Frontal cortex (tissue), 4 donors: ENCODE measurements around the gene ODAD3. TPM values are rescaled to one million over a fixed set of nuclear protein-coding genes. Genes with fewer than 3 reads are reported as not detected.
"Not testable (repeated sequence)": the region's sequence is repeated elsewhere in the genome, so short reads cannot be mapped to it uniquely, and the experiment has no call there.

Source experiments
- DNase-seq, 2 donors: peaks; one replicate each; pipeline ENCODE4 v3.0.0; 2012; ENCODE audit warnings: low spot score in 2 of 2
- FAIRE-seq: peaks from 2 replicates; lab custom pipeline; 2012; peaks lifted over from hg19 to GRCh38; lab: Jason Lieb, UNC
- total RNA-seq: library from RNA; depleted of rRNA; stranded (reverse); fragments of >200 nt; gene quantifications from one replicate; pipeline ENCODE4 v1.2.3, GENCODE V29; 2014
- donor health status: control.
- donor health status: control.
- donor health status: control.

ODAD3 gene
- total RNA-seq, 1 donor from 2014 or later, result 0.41 TPM

DNA sequence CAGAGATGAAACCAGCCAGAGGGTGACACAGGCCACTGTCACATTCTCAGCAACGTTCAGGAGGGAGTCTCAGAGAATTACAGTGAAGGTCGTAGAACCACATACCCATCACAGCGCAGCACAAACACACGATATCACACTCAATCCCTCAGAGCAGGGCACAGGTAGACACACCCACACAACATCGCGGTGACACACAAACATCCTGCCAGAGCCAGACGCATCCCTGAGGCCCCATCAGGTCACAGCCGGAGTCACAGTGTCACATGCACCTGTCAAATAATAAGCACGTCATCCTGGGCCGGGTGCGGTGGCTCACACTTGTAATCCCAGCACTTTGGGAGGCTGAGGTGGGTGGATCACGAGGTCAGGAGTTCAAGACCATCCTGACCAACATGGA, 28.5 kb upstream of the ODAD3 start:
- no peak for FAIRE-seq
- DNase-seq, result no peak

DNA sequence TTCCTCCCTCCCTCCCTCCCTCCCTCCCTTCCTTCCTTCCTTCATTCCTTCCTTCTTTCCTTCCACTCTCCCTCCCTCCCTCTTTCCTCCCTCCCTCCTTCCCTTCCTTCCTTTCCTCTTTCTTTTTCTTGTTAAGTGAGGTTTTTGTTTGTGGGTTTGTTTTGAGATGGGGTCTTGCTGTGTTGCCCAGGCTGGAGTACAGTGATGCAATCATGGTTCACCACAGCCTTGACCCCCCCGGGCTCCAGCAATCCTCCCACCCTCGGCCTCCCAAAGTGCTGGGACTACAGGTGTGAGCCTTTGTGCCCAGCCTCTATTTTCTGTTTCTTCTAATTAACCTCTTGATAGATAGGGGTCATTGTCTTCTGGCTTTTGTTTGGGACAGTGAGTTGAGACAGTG, 26.5 kb upstream of the ODAD3 start:
- FAIRE-seq (no peak), DNase-seq (no peak)

DNA sequence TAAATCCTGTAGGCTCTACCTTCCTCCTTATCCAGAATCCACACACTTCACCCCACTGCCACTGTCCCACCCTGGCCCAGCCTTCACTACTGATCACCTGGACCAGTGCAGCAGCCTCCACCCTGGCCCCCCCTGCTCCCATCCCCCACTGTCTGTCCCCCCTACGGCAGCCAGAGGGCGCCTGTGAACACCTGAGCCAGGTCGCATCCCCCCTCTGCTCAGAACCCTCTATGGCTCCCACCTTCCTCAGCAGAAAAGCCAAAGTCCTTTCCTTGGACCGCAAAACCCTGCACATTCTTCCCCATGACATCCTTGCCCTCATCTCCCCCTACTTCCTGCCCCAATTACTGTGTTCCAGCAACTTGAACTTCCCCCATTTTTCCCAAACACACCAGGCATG, 25.3 kb upstream of the ODAD3 start:
- FAIRE-seq (no peak), DNase-seq (no peak)

DNA sequence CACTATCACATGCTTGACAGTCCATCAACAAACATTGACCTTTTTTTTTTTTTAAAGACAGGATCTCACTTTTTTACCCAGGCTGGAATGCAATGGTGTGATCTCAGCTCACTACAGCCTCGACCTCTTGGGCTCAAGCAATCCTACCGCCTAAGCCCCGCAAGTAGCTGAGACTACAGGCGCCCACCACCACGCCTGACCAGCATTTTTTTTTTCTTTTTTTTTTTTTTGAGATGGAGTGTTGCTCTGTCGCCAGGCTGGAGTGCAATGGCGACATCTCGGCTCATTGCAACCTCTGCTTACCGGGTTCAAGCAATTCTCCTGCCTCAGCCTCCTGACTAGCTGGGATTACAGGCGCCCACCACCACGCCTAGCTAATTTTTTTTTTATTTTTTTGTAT, 24.0 kb upstream of the ODAD3 start:
- DNase-seq, FAIRE-seq: not testable (repeated sequence)

DNA sequence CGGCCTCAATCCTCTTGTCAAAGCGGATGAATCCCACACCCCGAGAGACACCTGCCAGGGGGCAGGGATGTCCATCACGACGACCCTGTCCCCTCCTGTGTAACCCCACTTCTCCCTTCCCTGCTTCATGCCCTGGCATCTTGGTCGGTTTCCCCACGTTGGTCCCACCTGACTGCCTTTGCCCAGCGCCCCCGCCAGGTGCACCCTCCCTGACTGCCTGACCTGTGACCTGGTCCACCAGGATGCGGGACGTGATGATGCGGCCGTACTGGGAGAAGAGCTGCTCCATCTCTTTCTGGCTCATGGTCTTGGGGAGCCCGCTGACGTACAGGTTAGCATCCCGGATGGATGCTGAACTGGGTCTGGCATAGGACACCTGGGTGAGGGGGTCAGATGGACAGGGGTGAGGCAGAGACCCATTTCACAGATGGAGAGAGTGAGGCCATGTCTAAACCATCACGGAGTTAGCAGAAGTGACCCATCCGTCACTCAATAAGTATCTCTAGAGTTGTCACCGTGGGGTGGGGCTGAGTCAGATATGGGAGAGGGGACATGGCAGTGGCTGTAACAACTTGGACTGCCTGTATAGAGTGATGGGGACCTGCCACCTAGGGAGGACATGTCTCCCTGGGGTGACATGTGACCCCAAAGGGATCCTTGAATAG, 23.4 kb upstream of the ODAD3 start:
- FAIRE-seq (no peak), DNase-seq (no peak)

DNA sequence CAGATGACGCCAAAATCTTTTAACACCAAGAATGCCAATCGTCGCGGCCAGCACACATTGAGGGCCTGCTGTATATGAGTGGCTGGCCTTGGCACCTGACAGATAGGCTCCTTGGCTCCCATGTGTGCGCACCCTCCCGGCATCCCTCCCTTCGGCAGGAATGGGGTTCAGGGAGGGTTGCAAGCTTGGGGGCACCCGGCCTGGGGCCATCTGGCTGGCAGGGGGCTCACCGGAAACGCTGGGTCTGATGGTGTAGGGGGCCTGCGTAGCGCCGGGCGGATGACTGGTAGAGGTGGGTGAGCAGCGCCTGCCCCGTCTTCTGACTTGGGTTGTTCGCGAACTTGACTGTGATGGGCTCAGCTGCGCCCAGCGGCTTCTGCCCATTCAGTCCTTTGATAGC, 22.9 kb upstream of the ODAD3 start:
- no peak for DNase-seq
- FAIRE-seq, result no peak

DNA sequence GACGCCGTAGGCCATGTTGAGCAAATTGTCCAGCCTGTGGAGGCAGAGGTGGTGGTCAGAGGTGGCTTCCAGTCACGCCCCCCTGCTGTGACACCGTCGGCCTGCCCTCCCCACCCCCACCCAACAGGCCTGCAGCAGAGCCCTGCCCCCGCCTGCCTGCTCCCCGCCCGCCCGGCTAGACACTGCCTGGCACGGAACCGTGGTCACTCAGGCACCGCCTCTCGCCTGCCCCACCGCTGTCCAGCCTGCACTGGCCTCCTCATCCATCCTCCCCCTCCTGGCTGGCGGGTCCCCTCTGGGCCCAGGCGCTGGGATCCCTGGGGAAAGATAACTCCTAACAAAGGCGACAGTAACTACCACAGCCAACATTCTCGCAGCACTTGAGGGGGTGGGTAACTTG, 22.2 kb upstream of the ODAD3 start:
- DNase-seq (peak; percentile 78 to 86), FAIRE-seq (no peak)

DNA sequence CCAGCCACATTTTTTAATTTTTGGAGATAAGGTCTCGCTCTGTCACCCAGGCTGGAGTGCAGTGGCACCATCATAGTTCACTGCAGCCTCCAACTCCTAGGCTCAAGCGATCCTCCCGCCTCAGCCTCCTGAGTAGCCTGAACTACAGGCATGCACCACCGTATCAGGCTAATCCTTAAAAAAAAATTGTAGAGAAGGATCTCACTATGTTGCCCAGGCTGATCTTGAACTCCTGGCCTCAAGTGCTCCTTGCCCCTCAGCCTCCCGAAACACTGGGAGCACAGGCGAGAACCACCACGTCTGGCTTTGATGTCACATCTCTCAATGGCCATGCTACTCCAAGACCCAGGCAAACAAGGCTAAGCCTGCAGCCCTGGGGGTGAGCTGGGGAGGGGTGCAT, 21.7 kb upstream of the ODAD3 start:
- FAIRE-seq (no peak), DNase-seq (no peak)

DNA sequence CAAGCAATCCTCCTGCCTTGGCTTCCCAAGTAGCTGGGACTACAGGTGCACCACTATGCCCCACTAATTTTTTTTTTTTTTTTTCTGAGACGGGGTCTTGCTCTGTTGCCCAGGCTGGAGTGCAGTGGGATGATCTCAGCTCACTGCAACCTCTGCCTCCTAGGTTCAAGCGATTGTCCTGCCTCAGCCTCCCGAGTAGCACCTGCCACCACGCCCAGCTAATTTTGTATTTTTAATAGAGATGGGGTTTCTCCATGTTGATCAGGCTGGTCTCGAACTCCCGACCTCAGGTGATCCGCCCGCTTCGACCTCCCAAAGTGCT, 20.3 kb upstream of the ODAD3 start:
- DNase-seq, FAIRE-seq: not testable (repeated sequence)

DNA sequence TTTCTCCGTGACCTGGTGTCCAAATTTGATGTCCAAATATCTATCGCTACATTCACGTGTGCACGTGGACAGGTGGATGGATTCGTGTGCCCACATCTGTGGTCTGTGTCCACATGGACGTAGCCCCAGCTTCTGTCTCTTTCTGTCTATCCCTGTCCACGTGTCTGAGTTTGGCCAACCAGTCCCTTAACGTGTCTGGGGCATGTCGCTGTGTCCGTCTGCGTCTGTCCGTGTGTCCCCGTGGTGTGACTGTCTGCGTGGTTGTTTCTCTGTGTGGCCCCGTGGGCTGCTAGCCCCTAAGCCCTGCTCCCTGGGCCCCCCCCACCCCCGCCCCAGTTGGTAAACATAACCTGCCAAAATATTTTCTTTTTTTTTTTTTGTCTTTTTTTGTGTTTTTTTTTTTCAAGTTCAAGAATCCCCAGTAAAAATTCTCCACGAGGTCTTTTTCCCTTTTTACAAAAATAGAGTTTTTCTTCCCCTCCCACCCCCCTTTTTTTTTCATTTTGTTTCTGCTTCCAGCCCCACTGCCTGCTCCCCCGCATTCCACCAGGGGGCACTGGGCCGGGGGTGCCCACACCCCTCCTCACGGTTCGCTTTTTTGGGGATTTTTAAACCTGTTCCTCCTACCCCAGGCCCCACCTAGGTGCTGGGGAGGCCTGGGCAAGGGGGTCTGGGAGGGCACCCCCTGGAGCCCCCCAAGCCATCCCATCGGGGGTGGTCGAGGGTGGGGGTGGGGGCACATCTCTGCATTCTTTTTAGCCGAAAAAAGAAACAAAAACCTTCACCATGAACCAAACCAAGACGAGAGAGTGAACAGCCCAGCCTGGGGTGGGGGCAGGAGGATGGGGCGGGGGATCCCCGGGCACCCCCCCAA, 18.8 kb upstream of the ODAD3 start:
- FAIRE-seq (no peak), DNase-seq (peak; percentile 44)

DNA sequence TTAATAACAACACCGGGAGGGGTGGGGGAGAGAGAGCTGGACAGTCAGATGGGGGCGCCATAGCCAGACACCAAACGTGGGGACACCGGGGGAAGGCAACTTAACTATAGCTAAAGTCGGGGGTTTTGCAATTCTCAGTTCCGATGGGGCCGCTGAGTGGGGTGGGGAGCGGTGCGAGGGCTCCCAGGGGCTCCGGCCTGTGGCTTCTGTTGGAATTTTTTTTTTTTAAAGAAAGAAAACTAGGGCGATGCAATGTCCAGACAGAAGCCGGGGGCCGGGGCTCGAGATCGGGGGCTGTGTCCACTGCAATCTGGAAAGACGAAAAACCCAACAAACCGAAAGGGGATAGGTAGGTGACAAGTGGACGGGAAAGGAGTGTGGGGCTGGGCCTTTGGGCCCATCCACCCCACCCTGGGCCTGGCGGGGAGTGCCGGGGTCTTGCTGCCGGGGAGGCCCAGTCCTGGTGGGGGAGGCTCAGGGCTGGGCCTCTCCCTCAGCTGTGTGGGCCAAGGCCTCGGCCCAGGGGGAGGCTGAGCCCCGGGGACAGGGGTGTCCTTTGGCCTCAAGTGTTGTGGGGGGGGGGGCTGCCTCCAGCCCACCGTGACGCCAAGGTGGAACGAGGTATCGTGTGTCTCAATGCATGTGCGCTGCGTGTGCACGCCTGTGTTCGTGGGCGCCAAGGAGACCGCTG, 17.8 kb upstream of the ODAD3 start:
- peak; percentile 27 to 47 for DNase-seq
- FAIRE-seq, result no peak

DNA sequence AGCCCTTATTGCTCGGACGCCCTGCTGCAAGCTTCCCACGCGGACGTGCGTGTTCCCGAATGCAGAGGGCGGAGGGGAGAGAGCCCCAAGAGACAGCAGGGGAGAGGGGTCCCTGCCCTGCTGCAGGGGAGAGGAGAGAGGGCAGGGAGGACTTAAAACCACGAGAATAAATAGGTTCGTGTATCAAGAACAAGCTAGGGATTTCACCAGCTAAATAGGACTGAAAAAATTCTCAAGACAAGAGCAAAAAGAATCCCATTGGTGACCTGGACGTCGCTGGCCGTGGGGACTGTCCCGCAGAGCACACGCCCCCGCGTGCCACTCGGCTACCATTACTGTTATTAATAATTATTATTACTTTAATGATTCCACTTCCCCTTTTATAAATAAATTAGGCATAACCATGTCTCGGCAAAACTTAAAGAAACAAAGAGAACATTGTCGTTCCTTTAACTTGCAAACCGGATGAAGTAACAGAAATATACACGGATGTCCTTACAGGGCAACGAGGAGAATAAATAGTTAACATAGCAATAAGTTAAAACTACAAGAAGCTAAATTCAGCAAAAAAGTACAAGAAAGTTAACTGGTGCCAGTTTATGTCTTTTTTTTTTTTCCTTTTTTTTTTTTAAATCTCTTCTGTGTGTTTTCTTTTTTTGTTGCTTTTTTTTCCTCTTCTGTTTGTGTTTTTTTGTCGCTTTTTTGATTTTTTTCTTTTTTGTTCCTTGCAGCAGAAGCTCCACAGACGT, 17.1 kb upstream of the ODAD3 start:
- DNase-seq (peak; percentile 35 to 47), FAIRE-seq (no peak)

DNA sequence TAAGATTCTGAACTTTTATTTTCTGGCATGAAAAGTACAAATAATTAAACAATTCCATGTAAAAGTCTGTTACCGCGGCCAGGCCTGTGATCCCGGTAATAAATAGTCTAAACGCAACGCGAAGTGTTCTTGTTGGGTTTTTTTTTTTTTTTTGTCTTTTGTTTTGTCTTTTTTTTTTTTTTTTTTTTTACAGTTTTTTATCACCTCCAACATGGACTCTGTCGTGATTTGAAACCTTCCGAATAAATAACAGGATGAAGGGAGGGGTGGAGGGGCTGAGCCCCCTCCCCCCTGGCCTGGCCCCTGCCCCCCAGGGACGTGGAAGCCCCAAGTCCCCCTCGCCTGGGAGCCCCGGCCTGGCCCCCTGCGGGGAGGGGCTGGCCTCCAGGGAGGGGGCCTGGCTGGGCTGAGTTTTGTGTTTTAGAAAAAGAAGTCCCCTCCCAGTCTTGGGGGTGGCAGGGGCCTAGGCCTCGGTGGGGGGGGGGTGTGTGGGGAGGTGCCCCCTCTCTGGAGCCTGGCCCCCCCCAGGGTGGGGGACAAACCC, 16.5 kb upstream of the ODAD3 start:
- FAIRE-seq (no peak), DNase-seq (no peak)

DNA sequence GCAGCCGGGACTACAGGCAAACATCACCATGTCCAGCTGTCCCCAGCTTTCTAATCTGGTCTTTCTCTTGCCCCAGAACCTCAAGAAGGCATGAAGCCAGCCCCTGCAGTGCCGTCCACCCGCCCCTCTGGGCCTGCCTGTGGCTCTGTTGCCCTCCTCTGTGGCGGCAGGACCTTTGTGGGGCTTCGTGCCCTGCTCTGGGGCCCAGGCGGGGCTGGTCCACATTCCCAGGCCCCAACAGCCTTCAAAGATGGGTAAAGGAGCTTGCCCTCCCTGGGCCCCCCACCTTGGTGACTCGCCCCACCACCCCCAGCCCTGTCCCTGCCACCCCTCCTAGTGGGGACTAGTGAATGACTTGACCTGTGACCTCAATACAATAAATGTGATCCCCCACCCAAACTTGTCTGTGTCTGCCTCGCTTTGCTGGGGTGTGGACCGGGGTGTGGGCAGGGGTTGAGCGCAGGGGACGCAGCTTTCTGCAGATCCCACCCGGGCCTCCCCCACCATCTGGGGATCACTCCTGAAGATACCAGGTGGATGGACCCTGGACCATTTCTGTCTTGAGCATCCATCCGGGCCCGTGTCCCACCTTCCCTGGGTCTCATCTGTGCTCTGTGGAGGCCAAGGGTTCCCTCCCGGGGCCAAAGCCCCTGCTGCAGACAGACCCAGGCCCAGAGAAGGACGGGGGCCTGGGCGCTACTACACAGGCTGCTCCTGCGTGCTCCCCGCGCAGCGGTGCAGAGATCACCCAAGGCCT, 15.8 kb upstream of the ODAD3 start:
- FAIRE-seq, result no peak
- DNase-seq, result peak; percentile 32 to 46

DNA sequence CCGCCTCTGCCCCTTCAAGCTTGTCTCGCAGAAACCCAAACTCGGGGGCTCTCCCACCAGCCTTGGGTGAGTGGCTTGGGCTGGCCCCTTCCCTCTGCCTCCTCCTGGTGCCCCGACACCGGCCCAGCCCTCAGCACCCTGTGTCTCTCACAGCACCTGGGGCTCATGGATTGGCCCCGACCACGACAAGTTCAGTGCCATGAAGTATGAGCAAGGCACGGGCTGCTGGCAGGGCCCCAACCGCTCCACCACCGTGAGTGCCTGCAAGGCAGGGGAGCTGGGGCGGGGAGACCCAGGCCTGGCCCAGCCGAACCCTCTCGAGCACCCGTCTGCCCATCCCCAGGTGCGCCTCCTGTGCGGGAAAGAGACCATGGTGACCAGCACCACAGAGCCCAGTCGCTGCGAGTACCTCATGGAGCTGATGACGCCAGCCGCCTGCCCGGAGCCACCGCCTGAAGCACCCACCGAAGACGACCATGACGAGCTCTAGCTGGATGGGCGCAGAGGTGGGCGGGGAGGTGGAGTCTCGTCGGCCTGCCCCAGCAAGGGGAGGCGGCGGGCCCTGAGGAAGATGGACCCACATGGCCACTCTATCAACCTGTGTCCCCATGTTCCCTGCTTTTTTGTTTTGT, 14.1 kb upstream of the ODAD3 start:
- no peak for FAIRE-seq

DNA sequence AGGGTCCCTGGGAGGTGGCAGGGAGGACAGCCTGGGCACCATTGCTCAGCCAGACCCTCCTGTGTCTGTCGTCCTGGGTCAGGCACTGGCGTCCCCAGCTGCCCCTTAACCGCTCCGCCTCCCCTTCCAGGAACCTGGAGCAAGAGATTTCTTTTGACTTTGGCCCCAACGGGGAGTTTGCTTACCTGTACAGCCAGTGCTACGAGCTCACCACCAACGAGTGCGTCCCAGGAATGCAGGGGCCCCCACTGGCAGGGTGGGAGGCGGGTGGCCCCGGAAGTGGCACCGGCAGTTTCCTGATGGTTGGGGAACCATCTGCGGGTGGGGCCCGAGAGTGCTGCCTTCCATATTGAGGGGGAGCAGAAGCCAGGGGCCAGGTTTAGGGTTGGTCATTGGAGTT, 13.5 kb upstream of the ODAD3 start:
- DNase-seq (no peak), FAIRE-seq (no peak)

More for the DNA sequence above, 14.1 kb upstream of the ODAD3 start:
- DNase-seq, result peak in 1 of 2 donors; percentile 33

DNA sequence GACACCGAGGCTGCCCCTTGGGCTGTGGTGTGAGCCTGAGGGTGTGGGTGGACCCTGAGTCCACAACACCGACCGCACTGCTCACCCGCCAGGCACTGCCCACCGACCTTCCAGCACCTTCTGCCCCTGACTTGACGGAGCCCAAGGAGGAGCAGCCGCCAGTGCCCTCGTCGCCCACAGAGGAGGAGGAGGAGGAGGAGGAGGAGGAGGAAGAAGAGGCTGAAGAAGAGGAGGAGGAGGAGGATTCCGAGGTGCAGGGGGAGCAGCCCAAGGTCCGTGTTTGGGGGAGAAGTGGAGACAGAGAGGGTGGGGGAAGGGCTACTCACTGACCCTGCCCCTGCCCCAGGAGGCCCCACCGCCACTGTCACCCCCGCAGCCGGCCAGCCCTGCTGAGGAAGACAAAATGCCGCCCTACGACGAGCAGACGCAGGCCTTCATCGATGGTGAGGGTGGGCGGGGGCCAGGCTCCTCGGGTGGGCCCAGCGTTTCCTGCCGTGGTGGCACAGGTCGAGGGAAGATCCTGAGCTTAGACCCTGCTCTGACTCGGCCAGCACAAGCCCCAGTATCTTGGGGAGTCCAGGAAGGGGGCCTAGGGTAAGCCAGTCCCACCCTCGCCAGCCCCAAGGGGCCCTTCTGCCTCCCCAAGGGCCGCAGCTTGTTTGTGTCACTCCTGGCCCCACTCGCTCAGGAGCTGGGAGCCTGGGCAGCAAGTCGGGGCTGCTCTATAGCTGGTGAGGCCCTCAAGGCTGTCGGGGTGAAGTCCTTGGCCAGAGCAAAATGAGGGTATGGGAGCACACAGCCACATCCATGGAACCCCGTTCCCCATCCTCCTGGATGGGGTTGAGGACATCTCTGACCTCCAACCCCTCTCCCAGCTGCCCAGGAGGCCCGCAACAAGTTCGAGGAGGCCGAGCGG, 12.7 kb upstream of the ODAD3 start:
- DNase-seq, result peak; percentile 33 to 34
- no peak for FAIRE-seq
